SK-N-MC (cell line): ENCODE measurements around the gene ANXA6.

Experiments
- EZH2 ChIP-seq: fragments of 200-600 bp; sonication (generic); IDR thresholded peaks from one replicate; pipeline ENCODE4 v1.6.1; 2017; ENCODE audit warnings: antibody characterized with exemption
- FOXP2 ChIP-seq: optimal IDR thresholded peaks from 2 replicates; pipeline ENCODE3; 2011; ENCODE audit warnings: mild to moderate bottlenecking, moderate library complexity; ENCODE audit not compliant: insufficient read depth; ENCODE audit errors: extremely low read length, control extremely low read depth
- POLR2AphosphoS5 ChIP-seq: IDR thresholded peaks from 2 replicates; pipeline ENCODE4 v1.6.1; 2012; ENCODE audit warnings: mild to moderate bottlenecking, low read depth, low read length, borderline replicate concordance

DNA sequence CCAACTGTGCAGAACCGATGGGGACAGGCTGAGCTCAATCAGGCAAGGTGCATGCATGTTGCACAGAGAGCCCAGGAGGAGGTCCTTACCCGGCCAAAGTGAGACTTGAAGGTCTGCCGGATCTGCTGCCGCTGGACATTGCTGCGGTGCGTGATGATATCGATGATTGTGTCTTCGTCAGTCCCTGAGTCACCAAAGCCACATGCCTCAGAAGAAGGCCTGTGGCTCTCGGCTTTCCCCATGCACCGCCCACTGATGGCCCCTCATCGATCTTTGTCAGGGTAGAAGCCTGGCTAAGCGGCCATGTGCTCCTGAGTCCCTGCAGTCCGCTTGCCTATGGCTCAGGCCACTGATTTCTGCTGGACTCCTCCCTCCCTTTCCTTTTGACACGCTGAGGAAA is 34.8 kb downstream of the ANXA6 start:
- no peak for TF ChIP-seq EZH2
- TF ChIP-seq POLR2AphosphoS5 = no peak
- TF ChIP-seq FOXP2 = no peak
